ES-I3 (cell line): ENCODE results near the gene LYSMD1.
"Not testable (repeated sequence)": the region's sequence is repeated elsewhere in the genome, so short reads cannot be mapped to it uniquely, and the experiment has no call there.

ENCODE experiments used
- H3K36me3 ChIP-seq: 2 replicates; pipeline ENCODE4 v1.6.1; 2013; ENCODE audit warnings: mild to moderate bottlenecking, low read length, control low read depth, moderate library complexity; ENCODE audit not compliant: insufficient read depth
- H3K4me1 ChIP-seq: 2 replicates; pipeline ENCODE4 v1.6.1; 2013; ENCODE audit warnings: mild to moderate bottlenecking, control low read depth, low read length; ENCODE audit not compliant: insufficient read depth
- H3K9ac ChIP-seq: 2 replicates; pipeline ENCODE4 v1.6.1; 2013; ENCODE audit warnings: low read depth, mild to moderate bottlenecking, low read length, moderate library complexity
- H3K9me3 ChIP-seq: 2 replicates; pipeline ENCODE4 v1.6.1; 2013; ENCODE audit warnings: mild to moderate bottlenecking, low read length, moderate library complexity; ENCODE audit not compliant: control insufficient read depth, insufficient read depth

Gene LYSMD1

GRCh38 chr1:151192047-151192446 is 26.3 kb upstream of the LYSMD1 start:
- Histone ChIP-seq H3K9ac (no peak overlapping the region), H3K9me3 (no peaks in the 10 kb centered on the region), H3K4me1 (peaks cover 5% of the 10 kb centered on the region; the same call in 1 of the 2 replicates), H3K36me3 (no peaks in the 10 kb centered on the region)

GRCh38 chr1:151189637-151190445 is 24.1 kb upstream of the LYSMD1 start, which contains the start of gene VPS72:
Gene VPS72 (minus strand): TSS chr1:151190197. CDS start chr1:151190121, 76 bp downstream.
- Histone ChIP-seq H3K9ac (peak within 1 kb of the TSS; percentile 99), H3K4me1 (peaks cover 5% of the 10 kb centered on the region; the same call in 1 of the 2 replicates), H3K9me3 (no peaks in the 10 kb centered on the region), H3K36me3 (peaks cover 7% of the 10 kb centered on the region; the same call in 1 of the 2 replicates)

- Histone ChIP-seq H3K36me3 (peaks cover 11% of the 10 kb centered on the region; the same call in 1 of the 2 replicates), H3K9ac (peak overlapping the region; percentile 99; the same call in 1 of the 2 replicates)
- not testable (repeated sequence) for H3K9me3 ChIP-seq, H3K4me1 ChIP-seq
Observed at GRCh38 chr1:151188667-151189066, 23.0 kb upstream of the LYSMD1 start.

- peaks cover 17% of the 10 kb centered on the region; the same call in 1 of the 2 replicates for H3K36me3 ChIP-seq
- no peaks in the 10 kb centered on the region for H3K4me1 ChIP-seq
- H3K9ac ChIP-seq: no peak overlapping the region
- H3K9me3 ChIP-seq: no peaks in the 10 kb centered on the region
Observed at GRCh38 chr1:151187205-151187604, 21.5 kb upstream of the LYSMD1 start.

- Histone ChIP-seq H3K4me1 (no peaks in the 10 kb centered on the region), H3K9ac (no peak overlapping the region), H3K36me3 (peaks cover 21% of the 10 kb centered on the region), H3K9me3 (no peaks in the 10 kb centered on the region)
Observed at GRCh38 chr1:151184211-151184610, 18.5 kb upstream of the LYSMD1 start.

GRCh38 chr1:151176514-151177045 is 10.9 kb upstream of the LYSMD1 start:
- Histone ChIP-seq H3K9me3 (no peaks in the 10 kb centered on the region), H3K9ac (no peak overlapping the region), H3K36me3 (peaks cover 12% of the 10 kb centered on the region), H3K4me1 (no peaks in the 10 kb centered on the region)

- H3K9ac ChIP-seq: no peak within 1 kb of the TSS
- H3K36me3 ChIP-seq: peaks cover 9% of the 10 kb centered on the region
- H3K9me3 ChIP-seq: no peaks in the 10 kb centered on the region
- no peaks in the 10 kb centered on the region for H3K4me1 ChIP-seq
Observed at GRCh38 chr1:151175863-151176262, 10.2 kb upstream of the LYSMD1 start, which contains the start of gene TMOD4. Gene TMOD4 (minus strand): TSS chr1:151175981. CDS start chr1:151174875, 1,106 bp downstream.

- Histone ChIP-seq H3K4me1 (no peaks in the 10 kb centered on the region), H3K9me3 (no peaks in the 10 kb centered on the region), H3K9ac (no peak overlapping the region), H3K36me3 (peaks cover 9% of the 10 kb centered on the region)
Observed at GRCh38 chr1:151175041-151175741, 9.5 kb upstream of the LYSMD1 start.

GRCh38 chr1:151171190-151171589 is 5.5 kb upstream of the LYSMD1 start:
- no peaks in the 10 kb centered on the region for H3K4me1 ChIP-seq
- peaks cover 5% of the 10 kb centered on the region; the same call in 1 of the 2 replicates for H3K36me3 ChIP-seq
- H3K9ac ChIP-seq: no peak overlapping the region
- no peaks in the 10 kb centered on the region for H3K9me3 ChIP-seq

GRCh38 chr1:151167116-151167515 is 1.4 kb upstream of the LYSMD1 start:
- Histone ChIP-seq H3K9me3 (no peaks in the 10 kb centered on the region), H3K4me1 (peaks cover 9% of the 10 kb centered on the region), H3K9ac (0 out of 2 replicates have a peak overlapping the region, but pooled peaks have one; percentile 90), H3K36me3 (peaks cover 5% of the 10 kb centered on the region; the same call in 1 of the 2 replicates)

- Histone ChIP-seq H3K4me1 (peaks cover 9% of the 10 kb centered on the region), H3K36me3 (peaks cover 5% of the 10 kb centered on the region; the same call in 1 of the 2 replicates), H3K9me3 (no peaks in the 10 kb centered on the region), H3K9ac (peak overlapping the region; percentile 90)
Observed at GRCh38 chr1:151166505-151166956, 829 bp upstream of the LYSMD1 start.

- Histone ChIP-seq H3K36me3 (peaks cover 9% of the 10 kb centered on the region), H3K9me3 (no peaks in the 10 kb centered on the region), H3K9ac (peak overlapping the region; percentile 90), H3K4me1 (peaks cover 9% of the 10 kb centered on the region)
Observed at GRCh38 chr1:151165281-151165737, 393 bp downstream of the LYSMD1 start.

GRCh38 chr1:151164732-151165280 is 896 bp downstream of the LYSMD1 start:
- Histone ChIP-seq H3K4me1 (peaks cover 9% of the 10 kb centered on the region), H3K9me3 (no peaks in the 10 kb centered on the region), H3K9ac (peak overlapping the region; percentile 90), H3K36me3 (peaks cover 5% of the 10 kb centered on the region; the same call in 1 of the 2 replicates)

- Histone ChIP-seq H3K36me3 (peaks cover 5% of the 10 kb centered on the region; the same call in 1 of the 2 replicates), H3K4me1 (peaks cover 7% of the 10 kb centered on the region), H3K9ac (no peak overlapping the region), H3K9me3 (no peaks in the 10 kb centered on the region)
Observed at GRCh38 chr1:151159373-151159772, 6.3 kb downstream of the LYSMD1 start.
